Stimulated activated CD4-positive, alpha-beta T cell treated with anti-CD3 and anti-CD28 coated beads, TNF-alpha, amount 100 ng/mL, for 4 hours (primary cell): ENCODE results near the gene PDF.
"Not testable (repeated sequence)": the region's sequence is repeated elsewhere in the genome, so short reads cannot be mapped to it uniquely, and the experiment has no call there.

Experiments used
- DNase-seq, 3 experiments: peaks; one replicate each; pipeline ENCODE4 v3.0.0-alpha.2; 2020; ENCODE audit warnings: low read depth in 3 of 3

PDF gene

GRCh38 chr16:69316595-69317034 lies 13.8 kb downstream of the PDF start:
- DNase-seq, result no peak

GRCh38 chr16:69315486-69316311 lies 14.7 kb downstream of the PDF start:
- no peak for DNase-seq

DNA sequence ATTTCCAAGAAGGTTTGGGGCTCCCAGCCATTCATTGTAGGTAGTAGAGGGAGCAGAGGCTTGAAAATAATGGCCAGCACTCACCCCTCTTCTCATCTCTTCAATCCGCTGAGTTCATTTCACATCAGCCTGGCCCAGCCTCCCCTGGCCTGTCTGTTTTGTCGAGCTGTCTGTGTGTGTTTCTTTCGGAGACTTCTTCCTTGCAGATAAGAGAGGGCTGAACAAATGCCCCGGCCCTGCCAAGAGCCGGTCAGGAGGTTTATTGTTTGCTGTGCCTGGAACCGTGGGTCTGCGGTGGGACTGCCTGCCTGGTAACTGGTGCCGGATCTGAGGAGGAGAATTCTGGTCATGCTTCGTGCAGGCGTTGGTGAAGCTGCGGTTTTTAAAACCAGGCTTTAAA lies 15.9 kb downstream of the PDF start:
- no peak for DNase-seq

DNA sequence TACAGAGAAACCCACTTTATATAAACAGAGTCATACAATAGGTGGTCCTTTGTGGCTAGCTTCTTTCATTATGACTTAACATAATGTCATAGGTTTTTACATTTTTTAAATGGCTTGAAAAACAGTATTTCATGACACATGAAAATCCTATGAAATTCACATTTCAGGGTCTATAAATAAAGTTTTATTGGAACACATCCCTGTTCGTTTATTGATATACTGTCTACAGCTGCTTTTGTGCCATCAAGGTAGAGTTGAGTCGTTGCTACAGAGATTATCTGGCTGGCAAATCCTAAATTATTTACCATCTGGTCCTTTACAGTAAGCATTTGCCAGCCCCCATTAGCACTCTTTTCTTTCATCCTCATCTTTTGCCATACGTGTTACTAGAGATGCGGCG lies 16.9 kb downstream of the PDF start:
- DNase-seq, result no peak

DNA sequence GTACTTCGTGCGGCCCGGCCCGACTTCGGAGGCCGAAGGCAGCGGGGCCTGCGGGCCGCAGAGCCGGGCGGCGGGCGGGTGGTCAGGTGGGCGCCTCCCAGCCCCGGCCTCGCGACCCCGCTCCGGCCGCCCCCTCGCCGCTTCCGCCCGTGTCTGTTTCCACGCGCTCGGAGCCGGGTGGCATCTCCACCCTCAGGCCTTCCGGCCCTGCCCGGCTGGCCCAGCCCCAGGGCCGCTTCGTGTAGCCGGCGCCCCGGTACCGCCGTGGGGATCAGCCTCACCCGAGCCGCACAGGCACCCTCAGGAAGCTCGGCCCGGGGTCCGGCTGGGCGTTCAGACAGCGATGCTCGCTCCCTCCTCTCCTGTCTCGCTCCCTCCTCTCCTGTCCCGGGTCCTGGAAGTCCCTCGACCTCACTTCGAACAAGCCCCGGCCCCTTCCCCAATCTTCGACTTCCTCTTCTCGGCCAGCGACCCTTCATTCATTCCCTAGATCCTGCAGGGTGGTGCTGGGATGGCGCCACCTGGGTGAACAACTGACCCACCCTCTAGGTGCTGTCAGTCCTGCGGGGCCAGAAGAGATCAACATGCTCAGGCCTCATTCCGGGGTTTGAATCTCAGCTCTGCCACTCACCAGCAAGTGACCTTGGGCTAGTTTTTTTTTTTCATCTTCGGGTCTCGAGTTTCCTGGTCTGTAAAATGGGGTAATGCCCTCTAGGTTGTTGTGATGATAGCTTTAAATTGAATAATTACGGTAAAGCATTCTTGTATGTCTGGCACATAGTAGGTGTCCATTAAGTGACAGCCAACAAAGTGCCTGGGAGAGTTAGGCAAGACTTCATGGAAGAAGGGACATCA lies 18.6 kb downstream of the PDF start:
- DNase-seq, result peak in 1 of 3 experiments; percentile 31

GRCh38 chr16:69310653-69311532 lies 19.5 kb downstream of the PDF start, which contains the start of gene VPS4A:
VPS4A (plus strand) TSS chr16:69311350; CDS start chr16:69311512, 162 bp downstream.
- DNase-seq, result peak; percentile 96 to 98 (median 97)

GRCh38 chr16:69309316-69309715 lies 21.1 kb downstream of the PDF start:
- DNase-seq, result no peak

- DNase-seq, result no peak
Measured at GRCh38 chr16:69307856-69308255, 22.5 kb downstream of the PDF start.

GRCh38 chr16:69307091-69307490 lies 23.3 kb downstream of the PDF start:
- DNase-seq, result no peak

DNA sequence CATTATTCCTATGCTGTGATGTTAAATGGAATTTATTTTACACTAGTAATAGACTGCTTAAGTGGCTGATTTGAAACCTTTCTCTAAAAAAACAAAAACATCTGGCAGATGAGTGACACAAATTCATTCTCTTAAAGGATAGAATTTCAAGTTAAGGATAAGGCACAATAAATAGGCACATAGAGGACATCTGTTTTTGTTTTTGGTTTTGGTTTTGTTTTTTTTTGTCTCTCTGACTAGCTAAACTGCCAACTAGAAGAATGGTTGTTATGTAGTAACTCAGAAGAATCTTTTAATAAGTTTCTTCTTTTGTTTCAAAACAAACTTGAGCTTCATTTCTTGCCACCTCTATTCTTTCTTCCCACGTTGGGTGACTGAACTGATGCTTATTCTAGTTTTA lies 24.4 kb downstream of the PDF start:
- DNase-seq, result no peak

DNA sequence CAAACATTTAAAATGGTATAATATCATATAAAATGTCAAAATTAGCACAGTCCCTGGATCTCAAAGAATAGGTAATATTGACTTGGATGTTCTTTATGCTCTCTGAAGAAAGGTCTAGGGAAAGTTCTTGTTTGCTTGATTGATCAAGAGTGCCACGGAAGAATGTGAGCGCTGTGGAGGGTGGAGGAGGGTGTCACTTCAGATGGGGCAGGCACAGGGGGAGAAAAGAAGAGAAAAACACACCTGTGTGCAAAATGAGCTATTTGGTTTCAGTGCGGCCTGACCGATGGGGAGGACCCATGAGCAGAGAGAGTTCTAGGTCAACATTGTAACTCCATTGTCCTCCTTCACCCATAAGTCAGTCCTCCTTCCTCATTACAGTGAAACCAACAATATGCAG lies 28.1 kb downstream of the PDF start:
- no peak for DNase-seq

GRCh38 chr16:69301861-69302260 lies 28.5 kb downstream of the PDF start:
- DNase-seq, result no peak

DNA sequence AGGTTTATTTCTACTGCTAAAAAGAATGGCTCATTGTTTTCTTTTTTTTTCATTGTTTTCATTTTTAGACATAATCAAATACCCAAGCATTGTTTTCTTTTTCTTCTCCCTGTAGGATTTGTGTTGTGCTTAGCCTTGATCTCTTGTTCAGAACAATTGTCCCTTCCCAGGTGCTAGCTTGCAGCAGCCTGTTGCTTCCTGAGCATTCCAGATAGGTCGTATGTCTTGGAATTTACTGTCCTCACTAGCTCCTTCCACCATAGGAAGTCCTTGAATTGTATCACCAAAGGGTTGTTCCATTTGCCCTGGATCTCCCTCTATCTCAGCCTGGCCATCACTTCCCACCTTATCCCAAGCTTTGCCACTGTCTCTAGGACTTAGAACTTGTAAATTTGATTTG lies 29.2 kb downstream of the PDF start:
- no peak for DNase-seq

DNA sequence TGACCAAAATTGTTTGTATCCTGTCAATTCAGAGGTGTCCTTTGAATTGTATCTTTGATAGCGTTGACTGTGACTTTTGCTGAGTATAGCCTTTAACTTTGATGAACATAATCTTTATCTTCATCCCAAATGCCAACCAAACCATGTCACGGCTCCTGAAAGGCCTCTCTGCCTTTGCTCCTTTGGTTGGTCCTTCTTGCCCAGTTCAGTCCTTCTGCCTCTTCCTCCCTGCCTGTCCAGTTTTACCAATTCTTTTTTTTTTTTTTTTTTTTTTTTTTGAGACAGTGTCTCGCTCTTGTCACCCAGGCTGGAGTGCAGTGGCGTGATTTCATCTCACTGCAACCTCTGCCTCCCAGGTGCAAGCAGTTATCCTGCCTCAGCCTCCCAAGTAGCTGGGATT lies 32.1 kb downstream of the PDF start:
- no peak for DNase-seq

DNA sequence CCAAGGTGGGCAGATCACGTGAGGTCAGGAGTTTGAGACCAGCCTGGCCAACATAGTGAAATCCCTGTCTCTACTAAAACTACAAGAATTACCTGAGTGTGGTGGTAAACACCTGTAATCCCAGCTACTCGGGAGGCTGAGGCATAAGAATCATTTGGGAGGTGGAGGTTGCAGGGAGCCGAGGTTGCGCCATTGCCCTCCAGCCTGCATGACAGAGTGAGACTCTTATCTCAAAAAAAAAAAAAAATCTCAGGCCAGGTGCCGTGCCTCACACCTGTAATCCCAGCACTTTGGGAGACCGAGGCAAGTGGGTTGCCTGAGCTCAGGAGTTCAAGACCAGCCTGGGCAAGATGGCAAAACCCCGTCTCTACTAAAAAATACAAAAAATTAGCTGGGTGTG lies 33.6 kb downstream of the PDF start:
- DNase-seq, result not testable (repeated sequence)

DNA sequence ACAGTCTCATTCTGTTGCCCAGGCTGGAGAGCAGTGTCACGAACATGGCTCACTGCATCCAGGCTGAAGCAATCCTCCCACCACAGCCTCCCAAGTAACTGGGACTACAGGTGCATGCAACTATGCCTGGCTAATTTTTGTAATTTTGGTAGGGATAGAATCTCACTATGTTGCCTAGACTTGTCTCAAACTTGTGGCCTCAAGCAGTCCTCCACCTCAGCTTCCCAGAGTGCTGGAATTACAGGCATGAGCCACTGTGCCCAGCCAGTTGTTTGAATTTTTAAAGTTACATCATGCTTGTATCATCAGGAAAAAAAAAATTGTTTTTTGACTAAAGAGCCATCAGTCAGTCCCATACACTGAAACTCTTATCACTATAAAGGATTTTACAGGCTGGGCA lies 36.3 kb downstream of the PDF start:
- DNase-seq, result no peak

DNA sequence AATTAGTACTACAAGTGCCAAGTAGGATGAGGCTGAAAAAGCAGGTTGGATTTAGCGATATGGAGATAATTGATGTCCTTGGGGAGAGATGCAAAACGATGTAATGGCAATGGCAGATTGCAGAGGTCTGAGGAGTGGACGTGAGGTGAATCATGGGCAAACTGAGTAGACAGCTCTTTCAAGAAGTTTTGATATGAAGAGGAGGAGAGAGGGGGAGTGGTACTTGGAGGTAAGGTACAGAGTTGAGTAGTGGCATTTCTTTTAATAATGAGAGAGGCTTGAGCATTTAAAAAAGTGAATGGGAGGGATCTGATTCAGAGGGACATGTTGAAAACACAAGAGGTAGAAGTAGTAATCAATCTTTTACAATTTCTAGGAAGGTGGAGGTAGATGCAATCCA lies 37.0 kb downstream of the PDF start:
- no peak for DNase-seq

DNA sequence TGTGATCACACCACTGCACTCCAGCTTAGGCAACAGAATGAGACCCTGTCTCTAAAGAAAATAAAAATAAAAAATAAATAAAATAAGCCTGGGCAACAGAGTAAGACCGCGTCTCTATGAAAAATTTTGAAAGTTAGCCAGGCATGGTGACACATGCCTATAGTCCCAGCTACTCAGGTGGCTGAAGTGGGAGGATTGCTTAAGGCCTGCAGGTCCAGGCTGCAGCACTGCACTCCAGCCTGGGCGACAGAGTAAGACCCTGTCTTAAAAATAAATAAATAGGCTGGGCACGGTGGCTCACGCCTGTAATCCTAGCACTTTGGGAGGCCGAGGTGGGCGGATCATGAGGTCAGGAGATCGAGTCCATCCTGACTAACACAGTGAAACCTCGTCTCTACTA lies 38.7 kb downstream of the PDF start:
- DNase-seq, result not testable (repeated sequence)

- DNase-seq, result peak in 1 of 3 experiments; percentile 28
Measured at GRCh38 chr16:69286941-69287713, 43.3 kb downstream of the PDF start.

DNA sequence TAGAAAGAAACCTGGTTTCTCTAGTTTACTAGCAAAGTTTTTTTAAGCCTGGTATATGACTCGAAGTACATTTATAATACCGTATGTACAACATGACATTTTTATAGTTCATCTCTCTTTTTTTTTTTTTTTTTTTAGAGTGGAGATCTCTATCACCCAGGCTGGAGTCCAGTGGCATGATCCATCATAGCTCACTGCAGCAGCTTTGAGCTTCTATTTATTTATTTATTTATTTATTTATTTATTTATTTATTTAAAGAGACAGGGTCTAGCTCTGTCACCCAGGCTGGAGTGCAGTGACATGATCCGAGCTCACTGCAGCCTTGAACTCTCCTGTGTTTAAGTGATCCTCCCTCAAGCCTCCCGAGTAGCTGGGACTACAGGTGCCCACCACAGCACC lies 45.1 kb downstream of the PDF start:
- no peak for DNase-seq

- no peak for DNase-seq
Measured at GRCh38 chr16:69283851-69284250, 46.5 kb downstream of the PDF start.
